ENCODE results near the gene ABCB8.

GRCh38 chr7:150992051-150992640 lies 36.1 kb upstream of the ABCB8 start:
- TF ChIP-seq POLR2A (IDR thresholded peaks at IDR 0.05; ENCODE audit: low read depth, low read length), result no peak
- no peak for TF ChIP-seq CTCF (IDR thresholded peaks at IDR 0.05; ENCODE audit: extremely low read depth in 1 of 2, insufficient read depth in 1 of 2, low read depth in 1 of 2, low read length in 2 of 2)

Data from endothelial cell of umbilical vein (primary cell).